Hepatocyte (in vitro differentiated cells): ENCODE measurements around the gene PAX5. TPM values are rescaled to one million over a fixed set of nuclear protein-coding genes. Genes with fewer than 3 reads are reported as not detected.

Source experiments
- DNase-seq: peaks from one replicate; pipeline ENCODE4 v3.0.0-alpha.2; 2016; ENCODE audit warnings: low spot score
- H2AFZ ChIP-seq: fragments of 200-600 bp; sonication (generic); 2 replicates; pipeline ENCODE4 v1.6.0; 2016; ENCODE audit warnings: antibody characterized with exemption, mild to moderate bottlenecking
- H3K27ac ChIP-seq: fragments of 200-600 bp; sonication (generic); 2 replicates; pipeline ENCODE4 v1.5.1; 2016; ENCODE audit warnings: mild to moderate bottlenecking
- H3K27me3 ChIP-seq: fragments of 200-600 bp; sonication (generic); 2 replicates; pipeline ENCODE4 v1.6.1; 2016
- H3K36me3 ChIP-seq: fragments of 200-600 bp; sonication (generic); replicated peaks from 2 replicates; pipeline ENCODE4 v1.5.1; 2016; ENCODE audit warnings: low read depth; ENCODE audit not compliant: insufficient read depth
- H3K4me1 ChIP-seq: fragments of 200-600 bp; sonication (generic); 2 replicates; pipeline ENCODE4 v1.5.1; 2016; ENCODE audit warnings: mild to moderate bottlenecking, moderate library complexity; ENCODE audit not compliant: insufficient read depth
- H3K4me2 ChIP-seq: fragments of 200-600 bp; sonication (generic); 2 replicates; pipeline ENCODE4 v1.6.0; 2016
- H3K4me3 ChIP-seq: fragments of 200-600 bp; sonication (generic); 2 replicates; pipeline ENCODE4 v1.5.1; 2016; ENCODE audit warnings: mild to moderate bottlenecking
- H3K79me2 ChIP-seq: fragments of 200-600 bp; sonication (generic); 2 replicates; pipeline ENCODE4 v1.6.0; 2017; ENCODE audit warnings: mild to moderate bottlenecking
- H3K9me2 ChIP-seq: fragments of 200-600 bp; sonication (generic); replicated peaks from 2 replicates; pipeline ENCODE4 v1.6.0; 2017; ENCODE audit warnings: mild to moderate bottlenecking; ENCODE audit not compliant: insufficient read depth
- H3K9me3 ChIP-seq: fragments of 200-600 bp; sonication (generic); 2 replicates; pipeline ENCODE4 v1.5.1; 2016; ENCODE audit warnings: low read depth, mild to moderate bottlenecking
- H4K20me1 ChIP-seq: fragments of 200-600 bp; sonication (generic); 2 replicates; pipeline ENCODE4 v1.6.0; 2016; ENCODE audit warnings: mild to moderate bottlenecking; ENCODE audit not compliant: insufficient read depth, poor library complexity, severe bottlenecking
- CTCF ChIP-seq: fragments of 200-600 bp; sonication (generic); IDR thresholded peaks from 2 replicates; pipeline ENCODE4 v1.5.1; 2016; ENCODE audit warnings: antibody characterized with exemption, mild to moderate bottlenecking; ENCODE audit not compliant: poor library complexity
- EZH2 ChIP-seq: fragments of 200-600 bp; sonication (generic); IDR thresholded peaks from 2 replicates; pipeline ENCODE4 v1.6.1; 2016; ENCODE audit warnings: antibody characterized with exemption, mild to moderate bottlenecking, borderline replicate concordance
- EZH2phosphoT487 ChIP-seq: fragments of 200-600 bp; sonication (generic); IDR thresholded peaks from one replicate; pipeline ENCODE4 v1.6.1; 2018; ENCODE audit warnings: antibody characterized with exemption, mild to moderate bottlenecking, low read depth, moderate library complexity; ENCODE audit not compliant: unreplicated experiment, severe bottlenecking
- WGBS: methylation state at CpG from one replicate; pipeline ENCODE4 v1.1.6; 2016; ENCODE audit warnings: low lambda C conversion rate; ENCODE audit errors: missing lambda C conversion rate; 5-methylcytosine and 5-hydroxymethylcytosine counted together
- polyA plus RNA-seq: library from polyadenylated mRNA; unstranded; fragments of >200 nt; fragmentation: Nextera tagmentation; extraction: Ambion mirVana; gene quantifications from 2 replicates; pipeline ENCODE4 v1.2.1, GENCODE V29; 2016
- total RNA-seq: library from RNA; depleted of rRNA; stranded (reverse); fragments of >200 nt; gene quantifications from 2 replicates; pipeline ENCODE4 v1.2.3, GENCODE V29; 2014

Gene PAX5
- total and polyA plus RNA-seq, 2 experiments from 2014 or later = not detected

GRCh38 chr9:36902861-36903524 lies 131.1 kb downstream of the PAX5 start:
- H3K27me3 ChIP-seq = peaks cover 22% of the 10 kb centered on the region
- H3K27ac ChIP-seq = no peak overlapping the region
- H3K4me3 ChIP-seq = no peak overlapping the region
- TF ChIP-seq EZH2phosphoT487 (no peak), EZH2 (no peak), CTCF (no peak)
- H4K20me1 ChIP-seq = no peaks in the 10 kb centered on the region
- no peak overlapping the region for H3K4me2 ChIP-seq
- no peaks in the 10 kb centered on the region for H3K9me3 ChIP-seq
- WGBS = 79% methylated on average over 5 of the region's 5 CpGs
- H3K79me2 ChIP-seq = no peaks in the 10 kb centered on the region
- no peaks in the 10 kb centered on the region for H3K4me1 ChIP-seq
- H3K36me3 ChIP-seq = no peaks in the 10 kb centered on the region
- DNase-seq = no peak
- no peaks in the 10 kb centered on the region for H3K9me2 ChIP-seq
- no peak overlapping the region for H2AFZ ChIP-seq

GRCh38 chr9:36902080-36902716 lies 131.9 kb downstream of the PAX5 start:
- no peak overlapping the region for H3K4me2 ChIP-seq
- no peak overlapping the region for H2AFZ ChIP-seq
- H3K27ac ChIP-seq = no peak overlapping the region
- no peak for TF ChIP-seq CTCF
- no peak for TF ChIP-seq EZH2phosphoT487
- no peak for TF ChIP-seq EZH2
- H3K36me3 ChIP-seq = no peaks in the 10 kb centered on the region
- no peaks in the 10 kb centered on the region for H3K79me2 ChIP-seq
- no peaks in the 10 kb centered on the region for H3K9me2 ChIP-seq
- WGBS = 68% methylated on average over 8 of the region's 8 CpGs
- H3K4me1 ChIP-seq = no peaks in the 10 kb centered on the region
- H3K27me3 ChIP-seq = peaks cover 27% of the 10 kb centered on the region
- H3K9me3 ChIP-seq = no peaks in the 10 kb centered on the region
- no peaks in the 10 kb centered on the region for H4K20me1 ChIP-seq
- H3K4me3 ChIP-seq = no peak overlapping the region
- no peak for DNase-seq

- Histone ChIP-seq H3K79me2 (no peaks in the 10 kb centered on the region), H3K9me2 (no peaks in the 10 kb centered on the region), H4K20me1 (no peaks in the 10 kb centered on the region), H3K4me2 (no peak overlapping the region), H2AFZ (no peak overlapping the region), H3K27ac (no peak overlapping the region), H3K27me3 (peaks cover 25% of the 10 kb centered on the region), H3K36me3 (no peaks in the 10 kb centered on the region), H3K9me3 (no peaks in the 10 kb centered on the region), H3K4me3 (no peak overlapping the region), H3K4me1 (no peaks in the 10 kb centered on the region)
- TF ChIP-seq EZH2phosphoT487 (no peak), EZH2 (no peak), CTCF (no peak)
- 87% methylated on average over 7 of the region's 7 CpGs for WGBS
- no peak for DNase-seq
These were observed 132.5 kb downstream of the PAX5 start for GRCh38 chr9:36901528-36901927.
